Adrenal gland (tissue), 5 donors: ENCODE measurements around the gene DKKL1.

Experiments
- POLR2A ChIP-seq, 2 donors: fragments of 450-650 bp; IDR thresholded peaks; one replicate each; pipeline ENCODE4 v1.6.1; 2017; ENCODE audit warnings: antibody characterized with exemption in 2 of 2, mild to moderate bottlenecking in 2 of 2, moderate library complexity in 1 of 2
- TF ChIP-seq, protein P1 (sequence below), 6 experiments: fragments of 450-650 bp in 4 of 6; fragments of 200-600 bp in 2 of 6; sonication (generic) in 1 of 6; IDR thresholded peaks; 1 replicate in 5 of 6; 2 replicates in 1 of 6; pipeline versions ENCODE4 v1.5.1 to v1.8.0; 2016 to 2021; ENCODE audit warnings: antibody characterized with exemption in 6 of 6, mild to moderate bottlenecking in 2 of 6, moderate library complexity in 1 of 6
- donor health status: DM: no; HTN: no; CAD: no.

DNA sequence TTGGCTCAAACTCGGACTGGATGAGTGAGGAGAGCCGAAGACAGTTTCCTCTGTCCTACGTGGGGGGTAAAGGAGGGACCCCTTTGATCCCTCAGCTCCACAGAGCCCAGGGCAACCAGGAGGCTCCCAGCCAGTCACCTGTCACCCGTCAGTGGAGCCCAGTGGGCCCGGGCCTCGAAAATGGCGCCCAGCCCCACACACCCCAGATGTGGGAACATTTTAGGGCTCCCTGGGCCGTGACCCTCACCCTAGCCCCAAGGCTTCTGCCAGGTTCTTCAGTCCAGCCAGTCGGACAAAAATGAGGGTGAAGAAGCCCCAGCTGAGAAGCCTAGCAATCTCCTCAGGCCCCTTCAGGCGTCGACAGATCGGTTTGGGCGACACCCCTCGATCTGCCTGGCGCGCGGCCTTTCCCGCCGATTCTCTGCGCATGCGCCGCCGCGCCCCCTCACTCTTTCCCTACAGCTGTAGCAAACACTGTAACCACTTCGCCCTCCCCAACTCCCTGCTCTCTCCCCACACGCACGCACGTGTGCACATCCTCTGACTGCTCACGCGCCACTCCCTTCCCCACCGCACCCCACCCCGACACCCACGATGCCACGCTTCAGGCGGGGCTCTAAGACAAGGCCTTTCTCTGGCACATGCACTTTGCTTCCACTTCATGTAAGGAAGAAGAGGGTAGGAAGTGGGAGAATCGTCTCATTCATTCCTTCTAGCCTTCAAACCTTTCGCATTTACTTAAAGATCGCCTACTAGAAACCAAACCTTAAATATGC, 38.7 kb upstream of the DKKL1 start, which contains the start of gene SLC6A16:
- TF ChIP-seq, protein P1, sequence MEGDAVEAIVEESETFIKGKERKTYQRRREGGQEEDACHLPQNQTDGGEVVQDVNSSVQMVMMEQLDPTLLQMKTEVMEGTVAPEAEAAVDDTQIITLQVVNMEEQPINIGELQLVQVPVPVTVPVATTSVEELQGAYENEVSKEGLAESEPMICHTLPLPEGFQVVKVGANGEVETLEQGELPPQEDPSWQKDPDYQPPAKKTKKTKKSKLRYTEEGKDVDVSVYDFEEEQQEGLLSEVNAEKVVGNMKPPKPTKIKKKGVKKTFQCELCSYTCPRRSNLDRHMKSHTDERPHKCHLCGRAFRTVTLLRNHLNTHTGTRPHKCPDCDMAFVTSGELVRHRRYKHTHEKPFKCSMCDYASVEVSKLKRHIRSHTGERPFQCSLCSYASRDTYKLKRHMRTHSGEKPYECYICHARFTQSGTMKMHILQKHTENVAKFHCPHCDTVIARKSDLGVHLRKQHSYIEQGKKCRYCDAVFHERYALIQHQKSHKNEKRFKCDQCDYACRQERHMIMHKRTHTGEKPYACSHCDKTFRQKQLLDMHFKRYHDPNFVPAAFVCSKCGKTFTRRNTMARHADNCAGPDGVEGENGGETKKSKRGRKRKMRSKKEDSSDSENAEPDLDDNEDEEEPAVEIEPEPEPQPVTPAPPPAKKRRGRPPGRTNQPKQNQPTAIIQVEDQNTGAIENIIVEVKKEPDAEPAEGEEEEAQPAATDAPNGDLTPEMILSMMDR (IDR thresholded peaks at IDR 0.05), result no peak
- TF ChIP-seq POLR2A (IDR thresholded peaks at IDR 0.05), result no peak
